HCT116 (cell line): ENCODE results near the gene NEDD4L. TPM values are rescaled to one million over a fixed set of nuclear protein-coding genes. Genes with fewer than 3 reads are reported as not detected.
"Not testable (repeated sequence)": the region's sequence is repeated elsewhere in the genome, so short reads cannot be mapped to it uniquely, and the experiment has no call there.

Experiments used
- ATAC-seq: fragments of 200-7000 bp; cut with Tn5 transposase; 2 replicates; pipeline ENCODE4 v1.9.1; 2020; ENCODE audit warnings: mild to moderate bottlenecking, moderate library complexity
- BruUV-seq: library from RNA; stranded (reverse); fragments of 400-500 nt; replicated peaks from 2 replicates; lab custom pipeline; 2021; lab: Mats Ljungman, UMichigan
- CTCF ChIA-PET: fragments of 300-600 bp; sonication (Branson Sonifier 250); formaldehyde crosslinking; loops from one replicate; lab custom pipeline; 2021; ENCODE audit warnings: antibody characterized with exemption; lab: Charles Lee
- POLR2A ChIA-PET: fragments of 300-600, 350-600 bp; sonication (Branson Sonifier 250); formaldehyde crosslinking; loops from one replicate; lab custom pipeline; 2021; ENCODE audit warnings: antibody characterized with exemption; lab: Charles Lee
- RAD21 ChIA-PET, 2 experiments: fragments of 300-600 bp; sonication (Branson Sonifier 250); formaldehyde crosslinking; loops; one replicate each; lab custom pipeline; 2023; ENCODE audit warnings: low total read pairs in 2 of 2; ENCODE audit not compliant: uncharacterized antibody in 2 of 2, unreplicated experiment in 2 of 2, low non-redundant PET in 1 of 2; lab: Charles Lee
- DNase-seq: peaks from one replicate; pipeline ENCODE4 v3.0.0-alpha.2; 2010; ENCODE audit warnings: low read depth, low spot score
- H2AFZ ChIP-seq: fragments of 200-600 bp; shearing (Covaris generic), sonication (generic); 2 replicates; pipeline ENCODE4 v1.6.1; 2017; ENCODE audit warnings: low read depth, mixed run types, mixed read lengths, antibody characterized with exemption, low read length; ENCODE audit not compliant: poor library complexity, severe bottlenecking
- H3K27ac ChIP-seq: 2 replicates; pipeline ENCODE4 v1.5.1; 2012; ENCODE audit warnings: low read depth, low read length
- H3K27me3 ChIP-seq: fragments of 200-600 bp; sonication (generic); 2 replicates; pipeline ENCODE4 v1.6.1; 2016; ENCODE audit warnings: mixed run types, low read length, mixed read lengths; ENCODE audit not compliant: insufficient read depth
- H3K36me3 ChIP-seq, 2 experiments: fragments of 200-500 bp in 1 of 2; fragments of 200-600 bp in 1 of 2; sonication (Bioruptor generic) in 1 of 2; sonication (generic) in 1 of 2; 2 replicates each; pipeline versions ENCODE4 v1.5.1 to v1.6.1; 2014 to 2016; ENCODE audit warnings: low read length in 2 of 2, inconsistent platforms in 1 of 2, mixed read lengths in 1 of 2, mixed run types in 1 of 2; ENCODE audit not compliant: insufficient read depth in 2 of 2, control insufficient read depth in 1 of 2
- H3K4me1 ChIP-seq, 2 experiments: fragments of 200-600 bp in 1 of 2; sonication (generic) in 1 of 2; 2 replicates each; pipeline versions ENCODE4 v1.5.1 to v1.6.1; 2012 to 2017; ENCODE audit warnings: low read length in 2 of 2, inconsistent platforms in 1 of 2, mild to moderate bottlenecking in 1 of 2, mixed read lengths in 1 of 2, mixed run types in 1 of 2, moderate library complexity in 1 of 2; ENCODE audit not compliant: insufficient read depth in 2 of 2, control insufficient read depth in 1 of 2
- H3K4me2 ChIP-seq: fragments of 200-600 bp; sonication (generic); 2 replicates; pipeline ENCODE4 v1.6.1; 2017; ENCODE audit warnings: mixed run types, low read length, mixed read lengths
- H3K4me3 ChIP-seq, 2 experiments: fragments of 200-600 bp in 1 of 2; sonication (generic) in 1 of 2; replicated peaks in 1 of 2; 2 replicates each; pipeline ENCODE4 v1.5.1; 2011 to 2016; ENCODE audit warnings: low read length in 2 of 2, control low read depth in 1 of 2, low read depth in 1 of 2, mild to moderate bottlenecking in 1 of 2, mixed read lengths in 1 of 2, mixed run types in 1 of 2
- H3K79me2 ChIP-seq: fragments of 200-600 bp; sonication (generic); 2 replicates; pipeline ENCODE4 v1.6.1; 2017; ENCODE audit warnings: mild to moderate bottlenecking, mixed run types, low read length, moderate library complexity, mixed read lengths; ENCODE audit not compliant: insufficient read depth
- H3K9ac ChIP-seq: fragments of 200-600 bp; sonication (generic); 2 replicates; pipeline ENCODE4 v1.6.1; 2016; ENCODE audit warnings: low read length, mixed read lengths
- H3K9me2 ChIP-seq: fragments of 200-600 bp; sonication (generic), shearing (Covaris generic); 2 replicates; pipeline ENCODE4 v1.6.1; 2017; ENCODE audit warnings: mixed run types, mild to moderate bottlenecking, moderate library complexity; ENCODE audit not compliant: insufficient read depth
- H3K9me3 ChIP-seq, 2 experiments: fragments of 200-500 bp in 1 of 2; fragments of 200-600 bp in 1 of 2; sonication (Bioruptor generic) in 1 of 2; sonication (generic) in 1 of 2; 2 replicates each; pipeline ENCODE4 v1.6.1; 2014 to 2017; ENCODE audit warnings: low read length in 2 of 2, mixed read lengths in 2 of 2, inconsistent platforms in 1 of 2, low read depth in 1 of 2, mild to moderate bottlenecking in 1 of 2, mixed run types in 1 of 2, moderate library complexity in 1 of 2; ENCODE audit not compliant: control insufficient read depth in 1 of 2, insufficient read depth in 1 of 2
- H4K20me1 ChIP-seq: fragments of 200-600 bp; sonication (generic), shearing (Covaris generic); 2 replicates; pipeline ENCODE4 v1.6.1; 2017; ENCODE audit warnings: mixed run types, mild to moderate bottlenecking, moderate library complexity; ENCODE audit not compliant: insufficient read depth
- CEBPB ChIP-seq: IDR thresholded peaks from 2 replicates; pipeline ENCODE4 v1.6.1; 2012; ENCODE audit warnings: low read depth
- EGR1 ChIP-seq: IDR thresholded peaks from 2 replicates; pipeline ENCODE4 v1.6.1; 2012; ENCODE audit warnings: low read depth
- FOSL1 ChIP-seq: IDR thresholded peaks from 2 replicates; pipeline ENCODE4 v1.6.1; 2012; ENCODE audit warnings: low read depth
- POLR2A ChIP-seq: IDR thresholded peaks from 2 replicates; pipeline ENCODE4 v1.7.0; 2011; ENCODE audit warnings: borderline replicate concordance; ENCODE audit not compliant: insufficient read depth, insufficient read length; ENCODE audit errors: extremely low read depth
- YY1 ChIP-seq: IDR thresholded peaks from 2 replicates; pipeline ENCODE4 v1.6.1; 2011; ENCODE audit warnings: low read length, low read depth, moderate library complexity, mild to moderate bottlenecking; ENCODE audit not compliant: insufficient replicate concordance; ENCODE audit errors: extremely low read depth
- ZFX ChIP-seq: fragments of 450-650 bp; IDR thresholded peaks from 2 replicates; pipeline ENCODE4 v1.6.1; 2017
- ZNF274 ChIP-seq: fragments of 200-500 bp; sonication (Bioruptor generic); IDR thresholded peaks from 2 replicates; pipeline ENCODE4 v1.6.1; 2014; ENCODE audit warnings: mild to moderate bottlenecking, low read depth, low read length, inconsistent platforms
- intact Hi-C: fragments of 100-400 bp; cut with micrococcal nuclease; formaldehyde crosslinking; loops from 2 replicates; pipeline ENCODE4 v1.10.0; 2022
- total RNA-seq: library from RNA; stranded (reverse); gene quantifications from one replicate; pipeline ENCODE4 v1.2.1, GENCODE V29; 2021; ENCODE audit not compliant: unreplicated experiment
- TF ChIP-seq, protein P1 (sequence below), 3 experiments: fragments of 200-600 bp in 1 of 3; sonication (generic) in 1 of 3; IDR thresholded peaks in 2 of 3; conservative IDR thresholded peaks in 1 of 3; 2 replicates each; pipeline ENCODE4 v1.5.1; 2012 to 2017; ENCODE audit warnings: low read depth in 2 of 3, low read length in 2 of 3, antibody characterized with exemption in 1 of 3, borderline replicate concordance in 1 of 3, control low read depth in 1 of 3, mild to moderate bottlenecking in 1 of 3, mixed read lengths in 1 of 3, mixed run types in 1 of 3, moderate library complexity in 1 of 3; ENCODE audit not compliant: insufficient read depth in 1 of 3

The NEDD4L gene
- total RNA-seq, 1 experiment from 2014 or later = 41.5 TPM

DNA sequence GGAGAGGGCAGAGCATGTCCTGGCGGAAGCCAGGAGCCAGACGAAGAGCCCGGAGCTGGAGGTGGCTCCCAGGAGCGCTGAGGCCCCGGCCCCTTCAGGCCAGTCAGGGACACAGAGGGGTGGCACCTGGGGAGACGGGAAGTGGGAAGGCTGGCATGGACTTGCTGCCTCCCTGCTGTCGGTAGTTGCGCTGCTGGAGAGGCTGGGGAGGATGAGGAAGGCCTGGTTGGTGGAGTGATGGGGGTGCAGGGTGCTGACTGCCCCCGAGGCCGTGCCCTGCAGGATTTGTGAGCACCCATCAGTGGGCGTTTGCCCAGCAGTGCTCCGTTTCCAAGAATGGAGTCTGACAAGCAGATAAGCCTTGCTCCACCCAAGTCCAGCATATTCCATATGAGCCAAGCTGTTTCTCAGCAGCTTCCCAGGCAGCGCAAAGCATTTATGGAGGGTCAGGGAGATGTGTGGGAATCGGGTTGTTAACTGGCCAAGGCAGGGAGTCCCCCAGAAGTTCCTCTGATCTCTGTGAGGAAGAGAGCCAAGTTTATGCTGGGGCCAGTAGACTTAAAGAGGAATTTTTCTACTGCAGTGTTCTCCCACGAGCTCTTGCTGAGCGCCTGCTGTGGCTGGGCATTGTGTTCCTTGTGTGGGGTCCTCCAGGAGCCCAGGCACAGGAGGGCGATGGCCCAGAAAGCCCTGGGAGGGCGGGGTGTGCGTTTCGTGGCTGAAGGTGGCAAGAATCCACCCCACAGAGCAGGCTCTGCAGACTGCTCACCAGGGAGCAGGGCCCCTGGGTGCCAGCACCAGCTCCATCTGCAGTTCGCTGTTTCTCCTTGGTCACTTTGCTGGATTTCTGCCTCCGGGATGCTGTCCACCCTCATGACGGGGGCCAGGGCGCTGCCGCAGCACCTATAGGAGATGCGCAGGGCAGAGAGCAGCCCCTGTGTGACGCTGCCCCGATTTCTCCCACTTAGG lies 334.7 kb downstream of the NEDD4L start:
- Histone ChIP-seq H3K9me2 (no peaks in the 10 kb centered on the region), H3K27me3 (no peaks in the 10 kb centered on the region), H3K9ac (no peak overlapping the region), H2AFZ (no peak overlapping the region), H3K4me1 (no peaks in the 10 kb centered on the region), H4K20me1 (no peaks in the 10 kb centered on the region), H3K79me2 (no peaks in the 10 kb centered on the region), H3K4me3 (no peak overlapping the region), H3K9me3 (no peaks in the 10 kb centered on the region), H3K27ac (no peak overlapping the region), H3K4me2 (no peak overlapping the region), H3K36me3 (peaks cover 2 to 5% of the 10 kb centered on the region in 2 experiments; a peak in 1 of 4 replicates)
- DNase-seq (no peak), ATAC-seq (no peak)
- ChIA-PET CTCF (no interaction called here), POLR2A (no interaction called here), RAD21 (no interaction called here)
- BruUV-seq = no TSS peak
- intact Hi-C loops = no loop called here
- TF ChIP-seq YY1 (no peak), ZNF274 (no peak), ZFX (no peak)

DNA sequence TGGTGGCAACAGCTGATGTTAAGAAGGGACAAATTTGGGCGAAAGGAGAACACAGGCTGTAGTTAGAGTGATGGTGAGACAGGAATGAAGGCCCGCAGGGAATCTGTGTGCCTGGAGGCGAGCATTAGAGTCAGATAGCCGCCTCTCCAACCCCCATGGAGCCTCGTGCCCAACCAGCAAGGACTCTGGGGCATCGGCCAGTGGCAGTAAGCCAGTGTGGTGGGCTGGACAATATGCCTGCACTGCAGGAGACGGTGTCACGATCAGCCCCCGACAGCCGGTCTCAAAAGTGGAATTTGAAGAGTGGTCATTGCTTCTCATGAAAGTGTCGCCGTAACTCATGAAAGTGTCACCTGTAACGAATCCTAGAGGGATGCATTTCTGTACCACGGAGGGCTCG lies 335.4 kb downstream of the NEDD4L start:
- H3K4me1 ChIP-seq = no peaks in the 10 kb centered on the region
- no peaks in the 10 kb centered on the region for H3K9me2 ChIP-seq
- intact Hi-C loops = no loop called here
- BruUV-seq = no TSS peak
- no peak overlapping the region for H2AFZ ChIP-seq
- RAD21 ChIA-PET = no interaction called here
- POLR2A ChIA-PET = no interaction called here
- H3K9me3 ChIP-seq = no peaks in the 10 kb centered on the region
- H3K27me3 ChIP-seq = no peaks in the 10 kb centered on the region
- H3K4me3 ChIP-seq = no peak overlapping the region
- H3K27ac ChIP-seq = no peak overlapping the region
- H3K36me3 ChIP-seq = peaks cover 2 to 5% of the 10 kb centered on the region in 2 experiments; a peak in 1 of 4 replicates
- ATAC-seq (no peak), DNase-seq (no peak)
- no peaks in the 10 kb centered on the region for H3K79me2 ChIP-seq
- no peak for TF ChIP-seq FOSL1
- no peak for TF ChIP-seq CEBPB
- TF ChIP-seq POLR2A = no peak
- no peak for TF ChIP-seq ZNF274
- TF ChIP-seq EGR1 = no peak
- TF ChIP-seq, protein P1, sequence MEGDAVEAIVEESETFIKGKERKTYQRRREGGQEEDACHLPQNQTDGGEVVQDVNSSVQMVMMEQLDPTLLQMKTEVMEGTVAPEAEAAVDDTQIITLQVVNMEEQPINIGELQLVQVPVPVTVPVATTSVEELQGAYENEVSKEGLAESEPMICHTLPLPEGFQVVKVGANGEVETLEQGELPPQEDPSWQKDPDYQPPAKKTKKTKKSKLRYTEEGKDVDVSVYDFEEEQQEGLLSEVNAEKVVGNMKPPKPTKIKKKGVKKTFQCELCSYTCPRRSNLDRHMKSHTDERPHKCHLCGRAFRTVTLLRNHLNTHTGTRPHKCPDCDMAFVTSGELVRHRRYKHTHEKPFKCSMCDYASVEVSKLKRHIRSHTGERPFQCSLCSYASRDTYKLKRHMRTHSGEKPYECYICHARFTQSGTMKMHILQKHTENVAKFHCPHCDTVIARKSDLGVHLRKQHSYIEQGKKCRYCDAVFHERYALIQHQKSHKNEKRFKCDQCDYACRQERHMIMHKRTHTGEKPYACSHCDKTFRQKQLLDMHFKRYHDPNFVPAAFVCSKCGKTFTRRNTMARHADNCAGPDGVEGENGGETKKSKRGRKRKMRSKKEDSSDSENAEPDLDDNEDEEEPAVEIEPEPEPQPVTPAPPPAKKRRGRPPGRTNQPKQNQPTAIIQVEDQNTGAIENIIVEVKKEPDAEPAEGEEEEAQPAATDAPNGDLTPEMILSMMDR (IDR thresholded peaks at IDR 0.05 in 2 of 3, conservative IDR thresholded peaks at IDR 0.05 in 1 of 3; ENCODE audit: borderline replicate concordance in 1 of 3, insufficient read depth in 1 of 3, low read depth in 2 of 3, low read length in 2 of 3) = no peak
- no peak for TF ChIP-seq YY1
- H4K20me1 ChIP-seq = no peaks in the 10 kb centered on the region
- CTCF ChIA-PET = no interaction called here
- H3K9ac ChIP-seq = no peak overlapping the region
- H3K4me2 ChIP-seq = no peak overlapping the region

DNA sequence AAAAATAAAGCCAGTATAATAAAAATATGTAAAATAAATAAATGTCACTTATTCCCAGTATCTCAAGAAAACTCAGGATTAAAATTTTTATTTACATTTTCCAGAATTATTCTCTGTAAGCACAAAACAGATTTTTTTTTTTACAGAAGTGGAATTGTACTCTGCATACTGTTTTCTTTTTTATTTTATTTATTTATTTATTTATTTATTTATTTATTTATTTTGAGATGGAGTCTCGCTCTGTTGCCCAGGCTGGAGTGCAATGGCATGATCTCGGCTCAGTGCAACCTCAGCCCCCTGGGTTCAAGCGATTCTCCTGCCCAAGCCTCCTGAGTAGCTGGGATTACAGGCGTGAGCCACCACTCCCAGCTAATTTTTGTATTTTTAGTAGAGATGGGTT lies 336.1 kb downstream of the NEDD4L start:
- RAD21 ChIA-PET, intact Hi-C loops, H3K9me3 ChIP-seq, BruUV-seq, DNase-seq, H3K79me2 ChIP-seq, H3K27me3 ChIP-seq, H3K4me3 ChIP-seq, POLR2A ChIA-PET, ATAC-seq, CTCF ChIA-PET, H2AFZ ChIP-seq, H3K9ac ChIP-seq, H3K36me3 ChIP-seq, H3K27ac ChIP-seq, H3K4me1 ChIP-seq, H3K4me2 ChIP-seq, H3K9me2 ChIP-seq, H4K20me1 ChIP-seq: not testable (repeated sequence)
